Activated T-cell treated with anti-CD3 and anti-CD28 coated beads, Interleukin-2, amount 50 U/mL, for 24 hours (primary cell): ENCODE data around the gene COL8A2.

Experiments used
- DNase-seq: peaks from one replicate; pipeline ENCODE4 v3.0.0-alpha.2; 2020
- H3K27ac Mint-ChIP-seq: 2 replicates; pipeline ENCODE4 v1.8.0; 2020; ENCODE audit warnings: mild to moderate bottlenecking, mixed read lengths
- H3K27me3 Mint-ChIP-seq: 2 replicates; pipeline ENCODE4 v1.8.0; 2020; ENCODE audit warnings: mixed read lengths
- H3K36me3 Mint-ChIP-seq: 2 replicates; pipeline ENCODE4 v1.8.0; 2020; ENCODE audit warnings: low read depth, mixed read lengths
- H3K4me1 Mint-ChIP-seq: 2 replicates; pipeline ENCODE4 v1.8.0; 2020; ENCODE audit warnings: low read depth, mixed read lengths
- H3K4me3 Mint-ChIP-seq: 2 replicates; pipeline ENCODE4 v1.8.0; 2020; ENCODE audit warnings: mild to moderate bottlenecking, moderate library complexity, mixed read lengths
- H3K9me3 Mint-ChIP-seq: 2 replicates; pipeline ENCODE4 v1.8.0; 2020; ENCODE audit warnings: mixed read lengths

Gene COL8A2

DNA sequence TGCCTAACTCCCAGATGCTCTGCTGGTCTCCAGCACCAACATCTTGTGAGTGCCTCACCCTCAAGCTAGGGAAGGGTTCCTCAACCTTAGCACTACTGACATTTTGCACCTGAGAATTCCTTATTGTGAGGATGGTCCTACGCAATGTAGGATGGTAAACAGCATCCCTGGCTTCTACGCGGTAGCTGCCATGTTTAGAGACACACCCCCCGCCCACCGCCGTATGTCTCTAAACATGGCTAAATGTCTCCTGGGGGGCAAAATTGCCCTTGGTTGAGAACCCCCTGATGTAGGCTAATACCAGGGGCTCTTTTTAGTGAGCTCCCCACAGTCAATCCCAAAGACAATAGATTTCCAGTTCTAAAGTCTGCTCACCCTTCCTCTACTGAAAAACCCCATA is 28.5 kb upstream of the COL8A2 start:
- Mint-ChIP-seq H3K27me3 (no peaks in the 10 kb centered on the region), H3K4me1 (peaks cover 74% of the 10 kb centered on the region), H3K27ac (peak overlapping the region; percentile 86), H3K9me3 (no peaks in the 10 kb centered on the region), H3K36me3 (peaks cover 26% of the 10 kb centered on the region), H3K4me3 (no peak overlapping the region)
- no peak for DNase-seq

DNA sequence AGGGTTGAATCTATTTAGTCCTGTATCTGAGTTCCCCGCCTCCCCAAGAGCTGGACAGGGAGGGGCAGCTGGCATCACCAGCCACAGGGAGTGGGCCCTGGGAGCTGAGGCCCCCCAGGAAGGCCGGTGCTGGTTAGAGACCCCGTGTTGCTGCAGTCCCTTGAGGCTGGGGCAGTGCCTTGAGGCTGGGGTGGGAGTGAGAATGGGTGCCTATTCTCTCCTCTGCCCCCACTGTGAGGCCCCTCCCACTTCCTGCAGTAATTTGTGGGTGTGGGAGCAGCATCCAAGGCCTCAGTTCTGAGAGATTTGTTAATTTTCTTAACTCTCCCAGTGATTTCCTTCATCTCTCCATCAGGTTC is 26.8 kb upstream of the COL8A2 start:
- Mint-ChIP-seq H3K36me3 (peaks cover 23% of the 10 kb centered on the region), H3K27ac (peak overlapping the region; percentile 92), H3K4me1 (peaks cover 73% of the 10 kb centered on the region), H3K4me3 (peak overlapping the region; percentile 30), H3K27me3 (no peaks in the 10 kb centered on the region), H3K9me3 (no peaks in the 10 kb centered on the region)
- DNase-seq, result peak; percentile 64

DNA sequence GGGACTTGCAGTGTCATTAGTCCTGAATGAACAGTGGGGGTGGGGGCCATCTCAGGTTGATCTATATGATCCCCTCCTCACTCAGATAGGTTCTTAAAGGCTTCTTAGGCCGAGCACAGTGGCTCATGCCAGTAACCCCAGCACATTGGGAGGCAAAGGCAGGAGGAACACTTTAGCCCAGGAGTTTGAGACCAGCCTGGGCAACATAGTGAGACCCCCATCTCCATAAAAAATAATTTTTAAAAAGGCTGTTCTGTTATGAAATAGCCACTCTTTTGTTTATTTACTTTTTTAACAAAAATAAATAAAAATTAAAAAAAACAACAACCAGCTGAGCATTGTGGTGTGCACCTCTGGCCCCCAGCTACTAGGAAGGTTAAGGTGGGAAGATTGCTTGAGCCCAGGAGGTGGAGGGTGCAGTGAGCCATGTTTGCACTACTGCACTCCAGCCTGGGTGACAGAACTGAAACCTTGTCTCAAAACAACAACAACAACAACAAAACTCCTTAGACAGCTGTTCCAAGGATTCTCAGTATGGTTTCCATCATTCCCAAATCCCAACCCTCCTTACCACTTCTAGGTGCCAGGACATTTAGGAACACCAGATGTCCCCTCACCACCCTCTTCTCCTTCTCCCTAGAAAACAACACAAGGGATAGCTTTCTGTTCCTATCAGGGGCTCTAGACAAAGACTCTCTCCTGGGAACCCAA is 26.3 kb upstream of the COL8A2 start:
- no peaks in the 10 kb centered on the region for H3K9me3 Mint-ChIP-seq
- DNase-seq, result no peak
- H3K4me3 Mint-ChIP-seq, result peak overlapping the region; percentile 99
- no peaks in the 10 kb centered on the region for H3K27me3 Mint-ChIP-seq
- H3K4me1 Mint-ChIP-seq, result peaks cover 76% of the 10 kb centered on the region
- peak overlapping the region; percentile 99 for H3K27ac Mint-ChIP-seq
- H3K36me3 Mint-ChIP-seq, result peaks cover 23% of the 10 kb centered on the region

DNA sequence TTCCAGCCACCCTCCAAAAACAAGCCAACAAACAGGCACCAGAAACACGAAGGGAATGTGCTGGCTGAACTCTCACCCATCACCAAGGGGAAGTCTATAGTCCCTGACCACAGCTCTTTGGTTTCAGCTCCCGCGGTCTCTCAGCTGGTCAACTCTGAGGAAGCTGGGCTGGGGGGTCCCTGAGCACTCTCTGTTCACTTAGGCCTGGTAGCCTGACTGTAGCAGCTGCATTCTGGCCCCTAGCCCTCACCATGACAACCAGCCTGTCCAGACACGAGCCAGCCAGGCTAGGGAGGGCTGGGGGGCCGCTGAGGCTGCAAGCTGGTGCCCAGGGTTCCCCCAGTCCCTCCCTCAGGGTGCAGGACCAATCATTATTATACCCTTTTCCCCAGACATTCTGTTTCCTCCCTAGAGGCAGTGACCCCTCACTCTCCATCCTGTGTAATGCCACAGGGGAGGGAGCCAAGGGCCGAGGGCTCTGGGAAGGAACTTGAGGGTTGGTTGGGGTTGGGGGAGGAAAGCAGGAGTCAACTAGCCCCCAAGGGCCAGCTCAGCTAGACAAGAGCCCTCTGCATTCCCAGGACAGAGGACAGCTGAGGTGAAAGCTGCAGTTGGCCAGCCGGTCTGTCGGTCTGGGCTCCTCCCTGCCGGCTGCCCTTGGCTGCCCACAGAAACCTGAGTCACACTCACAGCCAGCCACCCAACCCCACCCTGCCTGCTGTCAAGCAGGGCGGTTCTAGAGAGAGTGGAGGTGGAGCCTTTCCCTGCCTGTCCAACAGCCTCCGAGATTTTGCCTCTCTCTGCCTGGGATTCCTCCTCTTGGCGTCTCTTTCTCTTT is 25.5 kb upstream of the COL8A2 start:
- H3K4me3 Mint-ChIP-seq, result peak overlapping the region; percentile 99
- DNase-seq, result peak; percentile 78
- no peaks in the 10 kb centered on the region for H3K9me3 Mint-ChIP-seq
- H3K36me3 Mint-ChIP-seq, result peaks cover 23% of the 10 kb centered on the region
- H3K4me1 Mint-ChIP-seq, result peaks cover 76% of the 10 kb centered on the region
- H3K27me3 Mint-ChIP-seq, result no peaks in the 10 kb centered on the region
- H3K27ac Mint-ChIP-seq, result peak overlapping the region; percentile 99

DNA sequence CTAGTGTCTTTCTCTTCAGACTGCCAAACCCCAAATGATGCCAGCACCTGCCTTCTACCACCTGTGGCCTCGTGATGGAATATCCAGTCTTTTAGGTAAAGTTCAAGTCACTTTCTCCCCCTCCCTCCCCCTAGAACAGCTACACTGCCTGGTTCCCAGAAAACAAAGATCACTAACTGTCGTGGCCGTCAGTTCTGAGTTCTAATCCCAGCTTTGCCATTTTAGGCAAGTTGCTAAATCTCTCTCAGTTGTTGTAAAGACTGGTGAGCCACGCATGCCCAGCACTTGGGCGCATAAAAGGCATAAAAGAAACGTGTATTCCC is 24.9 kb upstream of the COL8A2 start:
- DNase-seq, result no peak
- H3K4me3 Mint-ChIP-seq, result peak overlapping the region; percentile 99
- peaks cover 75% of the 10 kb centered on the region for H3K4me1 Mint-ChIP-seq
- H3K9me3 Mint-ChIP-seq, result no peaks in the 10 kb centered on the region
- peak overlapping the region; percentile 99 for H3K27ac Mint-ChIP-seq
- H3K36me3 Mint-ChIP-seq, result peaks cover 25% of the 10 kb centered on the region
- H3K27me3 Mint-ChIP-seq, result no peaks in the 10 kb centered on the region

DNA sequence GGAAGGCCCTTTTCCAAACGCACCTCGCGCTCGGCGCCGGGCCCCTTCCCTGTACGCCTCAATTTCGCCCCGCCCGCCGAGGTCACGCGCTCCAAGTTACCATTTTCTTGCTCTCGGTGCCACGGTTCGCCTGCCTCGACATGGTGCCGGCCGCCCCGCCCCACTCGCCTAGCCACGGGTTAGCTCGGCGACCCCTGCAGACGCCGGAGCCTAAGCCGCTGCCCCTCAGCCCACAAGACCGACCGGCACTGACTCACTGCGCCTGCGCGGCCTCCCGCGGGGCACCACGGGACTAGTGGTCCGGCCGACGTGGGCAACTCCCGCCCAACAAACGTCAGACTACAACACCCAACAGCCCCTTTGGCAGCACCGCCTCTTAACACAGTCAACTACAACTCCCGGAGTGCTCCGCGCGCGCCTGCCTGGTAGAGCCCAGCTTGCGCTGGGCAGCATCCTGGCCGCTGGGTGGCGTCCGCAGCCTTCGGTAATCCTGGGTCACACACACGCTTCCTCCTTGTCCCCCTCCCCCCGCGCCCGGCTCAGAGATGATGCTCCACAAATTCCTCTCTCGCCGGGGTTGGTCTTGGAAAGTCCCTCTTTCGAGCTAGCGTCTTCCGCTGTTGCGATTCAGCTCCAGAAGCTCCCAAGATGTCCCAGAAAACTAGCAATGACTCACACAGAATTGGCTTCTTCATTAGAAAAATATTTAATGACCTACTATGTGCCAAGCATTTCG is 24.4 kb upstream of the COL8A2 start, which contains the start of gene TRAPPC3:
Gene TRAPPC3 (minus strand): TSS at position 250 of the 736 bp plus-strand sequence. CDS start 108 bp downstream, at position 142.
- Mint-ChIP-seq H3K4me3 (peak within 1 kb of the TSS; percentile 99), H3K27ac (peak within 1 kb of the TSS; percentile 99), H3K4me1 (peaks cover 74% of the 10 kb centered on the region), H3K9me3 (no peaks in the 10 kb centered on the region), H3K36me3 (peaks cover 27% of the 10 kb centered on the region), H3K27me3 (no peaks in the 10 kb centered on the region)
- DNase-seq, result peak; percentile 99

DNA sequence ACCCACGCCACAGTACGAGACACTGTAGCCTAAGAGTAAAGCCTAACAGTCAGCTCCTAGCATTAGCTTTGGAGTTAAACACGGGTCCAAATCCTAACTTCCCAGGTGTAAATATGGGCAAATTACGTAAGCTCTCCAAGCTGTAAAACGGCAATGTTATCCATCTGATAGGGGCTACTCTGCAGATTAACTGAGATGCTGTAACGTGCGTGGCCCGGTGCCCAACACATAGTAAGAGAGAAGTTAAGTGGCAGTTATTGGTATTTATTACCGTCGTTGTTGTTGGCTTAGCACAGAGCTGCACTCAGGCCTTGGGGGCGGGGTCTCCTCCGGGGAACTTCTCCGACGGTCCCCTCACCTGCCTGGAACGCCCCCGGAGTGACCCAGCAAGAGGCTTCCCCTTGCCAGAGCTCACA is 23.8 kb upstream of the COL8A2 start:
- Mint-ChIP-seq H3K9me3 (no peaks in the 10 kb centered on the region), H3K4me1 (peaks cover 73% of the 10 kb centered on the region), H3K27me3 (no peaks in the 10 kb centered on the region), H3K36me3 (peaks cover 27% of the 10 kb centered on the region), H3K27ac (peak overlapping the region; percentile 99), H3K4me3 (peak overlapping the region; percentile 99)
- DNase-seq, result no peak

DNA sequence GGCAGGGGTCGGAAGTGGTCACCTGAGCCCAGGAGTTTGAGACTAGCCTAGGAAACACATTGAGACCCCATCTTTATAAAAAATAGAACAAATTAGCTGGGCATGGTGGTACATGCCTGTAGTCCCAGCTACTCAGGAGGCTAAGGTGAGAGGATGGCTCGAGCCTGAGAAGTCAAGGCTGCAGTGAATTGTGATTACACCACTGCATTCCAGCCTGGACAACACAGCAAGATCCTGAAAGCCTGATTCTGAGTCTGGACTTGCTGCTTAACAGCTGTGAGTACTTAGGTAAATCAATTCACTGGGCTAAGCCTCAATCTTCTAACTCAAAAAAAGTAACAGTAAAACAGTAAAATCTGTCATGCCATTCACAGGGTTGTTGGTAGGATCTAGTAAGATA is 19.4 kb upstream of the COL8A2 start:
- peaks cover 64% of the 10 kb centered on the region for H3K4me1 Mint-ChIP-seq
- no peak overlapping the region for H3K4me3 Mint-ChIP-seq
- no peaks in the 10 kb centered on the region for H3K9me3 Mint-ChIP-seq
- H3K27me3 Mint-ChIP-seq, result no peaks in the 10 kb centered on the region
- no peak for DNase-seq
- H3K36me3 Mint-ChIP-seq, result peaks cover 63% of the 10 kb centered on the region
- no peak overlapping the region for H3K27ac Mint-ChIP-seq

DNA sequence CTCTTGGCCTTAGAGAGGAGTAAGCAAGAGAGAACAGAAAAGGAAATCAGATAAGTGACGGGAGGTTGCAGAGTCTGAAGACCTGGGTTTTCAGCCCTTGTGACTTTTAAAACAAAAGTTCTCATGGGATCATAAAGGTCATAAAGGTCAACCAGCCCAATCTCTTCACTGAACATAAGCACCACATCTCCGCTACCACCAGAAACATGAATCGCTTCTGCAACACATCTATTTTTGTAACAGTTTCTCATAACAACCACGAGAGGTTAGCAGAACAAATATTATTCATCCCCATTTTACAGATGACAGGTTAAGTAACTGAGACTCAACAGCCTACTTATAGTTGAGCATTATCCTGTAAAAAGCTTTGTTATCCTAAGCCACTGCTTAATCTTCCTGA is 18.4 kb upstream of the COL8A2 start:
- H3K9me3 Mint-ChIP-seq, result no peaks in the 10 kb centered on the region
- DNase-seq, result no peak
- H3K4me1 Mint-ChIP-seq, result peaks cover 58% of the 10 kb centered on the region
- no peak overlapping the region for H3K4me3 Mint-ChIP-seq
- H3K27me3 Mint-ChIP-seq, result no peaks in the 10 kb centered on the region
- H3K27ac Mint-ChIP-seq, result peak overlapping the region; percentile 60
- H3K36me3 Mint-ChIP-seq, result peaks cover 62% of the 10 kb centered on the region

DNA sequence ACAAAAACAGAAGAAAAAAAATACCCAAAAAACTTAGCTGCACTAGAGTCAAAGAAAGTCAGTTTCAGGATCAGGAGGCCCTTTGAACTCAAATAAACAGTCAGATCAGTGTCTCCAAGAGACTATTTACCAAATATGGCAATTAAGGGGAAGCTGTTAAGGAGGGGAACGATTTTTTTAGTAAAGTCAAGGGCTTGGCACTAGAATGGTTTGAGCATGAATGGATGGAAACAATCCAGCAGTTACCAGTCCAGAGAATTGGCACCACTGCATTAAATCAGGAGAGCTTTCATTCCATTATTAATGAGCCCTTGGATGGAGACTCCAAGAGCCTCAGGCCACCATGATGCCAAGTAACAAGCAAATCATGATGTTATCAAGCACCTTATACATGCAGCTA is 17.1 kb upstream of the COL8A2 start:
- no peaks in the 10 kb centered on the region for H3K9me3 Mint-ChIP-seq
- H3K36me3 Mint-ChIP-seq, result peaks cover 66% of the 10 kb centered on the region
- no peak for DNase-seq
- H3K27ac Mint-ChIP-seq, result peak overlapping the region; percentile 76
- H3K4me1 Mint-ChIP-seq, result peaks cover 49% of the 10 kb centered on the region
- H3K27me3 Mint-ChIP-seq, result no peaks in the 10 kb centered on the region
- H3K4me3 Mint-ChIP-seq, result no peak overlapping the region

DNA sequence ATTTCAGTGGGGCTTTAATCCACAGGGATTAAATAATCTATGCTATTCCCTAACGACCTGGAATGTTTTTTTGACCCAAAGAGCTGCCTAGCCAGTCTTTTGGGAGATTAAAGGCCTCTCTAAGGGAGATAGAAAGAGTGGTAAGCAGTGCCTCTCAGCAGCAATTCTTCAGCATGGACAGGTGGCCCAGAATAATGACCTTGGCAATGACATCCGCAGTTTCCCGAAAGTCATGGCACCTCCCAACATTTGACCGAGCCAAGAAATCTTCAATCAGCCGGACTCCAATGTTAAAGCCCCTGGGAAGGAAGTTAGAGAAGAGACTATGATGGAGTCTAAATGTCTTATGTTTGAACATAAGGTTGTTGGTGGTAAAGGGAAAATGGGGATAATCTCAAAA is 14.5 kb upstream of the COL8A2 start:
- H3K36me3 Mint-ChIP-seq, result peaks cover 67% of the 10 kb centered on the region

DNA sequence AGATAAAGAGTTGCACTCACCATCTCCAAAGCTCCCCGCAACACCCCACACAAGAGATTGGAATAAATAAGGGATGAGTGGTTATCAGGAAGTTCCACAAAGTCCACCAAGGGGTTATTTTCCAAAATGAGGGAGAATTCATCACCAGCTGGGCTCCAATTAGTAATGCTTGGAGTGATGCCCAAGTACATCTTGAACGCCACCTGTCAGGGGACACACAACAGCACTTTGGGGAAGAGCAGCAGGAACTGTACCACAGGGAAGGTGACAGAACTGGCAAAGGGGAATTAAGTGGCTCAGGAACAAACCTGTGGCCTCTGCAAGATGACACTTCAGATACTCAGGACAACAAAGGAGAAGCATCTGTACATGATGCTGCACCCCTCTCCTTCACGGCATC is 12.8 kb upstream of the COL8A2 start:
- H3K9me3 Mint-ChIP-seq, result no peaks in the 10 kb centered on the region
- peaks cover 30% of the 10 kb centered on the region for H3K4me1 Mint-ChIP-seq
- H3K4me3 Mint-ChIP-seq, result no peak overlapping the region
- peaks cover 58% of the 10 kb centered on the region for H3K36me3 Mint-ChIP-seq
- H3K27me3 Mint-ChIP-seq, result no peaks in the 10 kb centered on the region
- DNase-seq, result no peak
- peak overlapping the region; percentile 64 for H3K27ac Mint-ChIP-seq

More for the DNA sequence above, 14.5 kb upstream of the COL8A2 start:
- Mint-ChIP-seq H3K4me1 (peaks cover 41% of the 10 kb centered on the region), H3K27ac (peak overlapping the region; percentile 84), H3K9me3 (no peaks in the 10 kb centered on the region), H3K4me3 (no peak overlapping the region), H3K27me3 (no peaks in the 10 kb centered on the region)
- no peak for DNase-seq

DNA sequence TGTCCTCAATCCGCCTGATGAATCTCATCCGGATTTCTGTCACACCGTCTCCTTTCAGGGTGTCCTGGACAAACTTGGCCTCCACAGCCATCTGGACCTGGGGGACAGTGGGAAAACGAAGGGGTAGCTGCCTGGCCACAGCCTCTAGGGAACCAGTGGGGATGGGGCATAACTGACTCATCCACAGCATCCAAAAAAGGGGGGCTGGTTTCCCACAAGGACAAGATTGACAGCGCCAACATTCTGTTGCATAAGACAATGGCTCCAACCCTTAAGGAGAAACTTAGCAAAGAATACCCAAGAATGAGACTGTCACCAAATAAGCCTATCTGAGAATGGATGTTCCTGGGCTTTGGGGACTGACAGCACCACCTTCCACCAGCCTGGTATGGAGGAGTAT is 12.2 kb upstream of the COL8A2 start:
- Mint-ChIP-seq H3K9me3 (no peaks in the 10 kb centered on the region), H3K36me3 (peaks cover 56% of the 10 kb centered on the region), H3K27me3 (no peaks in the 10 kb centered on the region), H3K27ac (peak overlapping the region; percentile 51), H3K4me1 (peaks cover 27% of the 10 kb centered on the region), H3K4me3 (no peak overlapping the region)
- DNase-seq, result no peak

DNA sequence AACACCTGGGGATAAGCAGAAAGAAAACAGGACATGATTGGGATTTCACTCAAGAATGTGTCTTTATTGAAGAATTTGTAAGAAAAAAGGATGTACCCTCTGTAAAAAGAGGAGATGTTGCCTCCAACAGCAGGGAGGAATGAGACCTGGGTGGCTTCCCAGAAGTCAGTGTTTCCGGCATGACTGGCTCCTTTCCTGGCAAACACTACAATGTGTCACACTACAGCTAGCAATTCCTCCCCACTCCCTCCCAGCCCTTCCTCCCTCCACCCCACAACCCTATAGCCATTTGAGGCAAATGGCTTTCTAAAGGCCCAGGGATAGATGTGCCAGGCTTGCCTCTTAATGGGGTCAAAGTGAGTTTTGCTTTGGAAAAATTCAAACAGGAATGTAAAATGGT is 11.5 kb upstream of the COL8A2 start:
- Mint-ChIP-seq H3K4me1 (peaks cover 22% of the 10 kb centered on the region), H3K9me3 (no peaks in the 10 kb centered on the region), H3K27ac (peak overlapping the region; percentile 51), H3K27me3 (no peaks in the 10 kb centered on the region), H3K36me3 (peaks cover 52% of the 10 kb centered on the region), H3K4me3 (no peak overlapping the region)
- DNase-seq, result no peak
